Measurements from ENCODE around the gene CDKL5.

Gene CDKL5

GRCh38 chrX:18465051-18465450 lies 39.6 kb downstream of the CDKL5 start:
- Histone ChIP-seq H3K9ac (ENCODE audit: low read depth, low read length, poor library complexity, severe bottlenecking) (no peak overlapping the region), H3K27me3 (ENCODE audit: insufficient read depth, low read length, poor library complexity, severe bottlenecking) (no peaks in the 10 kb centered on the region), H3F3A (ENCODE audit: low read depth) (no peaks in the 10 kb centered on the region), H4K20me1 (ENCODE audit: insufficient read depth, low read length, poor library complexity, severe bottlenecking) (no peaks in the 10 kb centered on the region), H3K4me3 (ENCODE audit: low read length, poor library complexity, severe bottlenecking) (no peak overlapping the region), H3K4me2 (ENCODE audit: low read depth, low read length, poor library complexity, severe bottlenecking) (no peak overlapping the region), H3K79me2 (ENCODE audit: insufficient read depth, low read length) (no peaks in the 10 kb centered on the region), H3K4me1 (ENCODE audit: insufficient read depth, low read length, poor library complexity, severe bottlenecking) (no peaks in the 10 kb centered on the region), H2AFZ (ENCODE audit: low read length) (no peak overlapping the region), H3K9me2 (replicated peaks; ENCODE audit: low read depth, low read length) (no peaks in the 10 kb centered on the region), H3K36me3 (ENCODE audit: insufficient read depth, low read length) (no peaks in the 10 kb centered on the region), H3K9me3 (ENCODE audit: insufficient read depth, low read depth, low read length) (no peaks in the 10 kb centered on the region)
- TF ChIP-seq, protein P1, sequence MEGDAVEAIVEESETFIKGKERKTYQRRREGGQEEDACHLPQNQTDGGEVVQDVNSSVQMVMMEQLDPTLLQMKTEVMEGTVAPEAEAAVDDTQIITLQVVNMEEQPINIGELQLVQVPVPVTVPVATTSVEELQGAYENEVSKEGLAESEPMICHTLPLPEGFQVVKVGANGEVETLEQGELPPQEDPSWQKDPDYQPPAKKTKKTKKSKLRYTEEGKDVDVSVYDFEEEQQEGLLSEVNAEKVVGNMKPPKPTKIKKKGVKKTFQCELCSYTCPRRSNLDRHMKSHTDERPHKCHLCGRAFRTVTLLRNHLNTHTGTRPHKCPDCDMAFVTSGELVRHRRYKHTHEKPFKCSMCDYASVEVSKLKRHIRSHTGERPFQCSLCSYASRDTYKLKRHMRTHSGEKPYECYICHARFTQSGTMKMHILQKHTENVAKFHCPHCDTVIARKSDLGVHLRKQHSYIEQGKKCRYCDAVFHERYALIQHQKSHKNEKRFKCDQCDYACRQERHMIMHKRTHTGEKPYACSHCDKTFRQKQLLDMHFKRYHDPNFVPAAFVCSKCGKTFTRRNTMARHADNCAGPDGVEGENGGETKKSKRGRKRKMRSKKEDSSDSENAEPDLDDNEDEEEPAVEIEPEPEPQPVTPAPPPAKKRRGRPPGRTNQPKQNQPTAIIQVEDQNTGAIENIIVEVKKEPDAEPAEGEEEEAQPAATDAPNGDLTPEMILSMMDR (conservative IDR thresholded peaks at IDR 0.05; ENCODE audit: low read length) = no peak
- TF ChIP-seq EZH2phosphoT487 (IDR thresholded peaks at IDR 0.05; ENCODE audit: borderline replicate concordance) = no peak

DNA sequence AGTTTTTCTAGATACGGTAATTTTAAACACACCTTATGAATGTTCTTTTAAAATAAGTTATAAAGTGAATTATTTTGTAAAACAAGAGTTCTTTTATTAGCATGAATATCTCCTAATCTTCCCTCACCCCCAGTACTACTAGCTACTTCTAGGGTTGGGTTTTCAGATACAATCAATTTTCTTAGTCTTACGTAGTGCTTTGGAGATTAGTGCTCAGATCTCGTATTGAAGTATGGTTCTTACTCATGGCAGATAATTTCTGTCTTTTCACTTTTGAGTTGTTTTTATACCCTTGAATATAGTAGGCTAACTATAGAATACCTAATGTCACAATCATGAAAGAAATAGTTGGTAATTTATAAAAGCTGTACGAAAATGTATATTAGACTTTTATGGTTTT lies 43.2 kb downstream of the CDKL5 start:
- Histone ChIP-seq H3K4me3 (ENCODE audit: low read length, poor library complexity, severe bottlenecking) (no peak overlapping the region), H3K36me3 (ENCODE audit: insufficient read depth, low read length) (no peaks in the 10 kb centered on the region)
- TF ChIP-seq EZH2phosphoT487 (IDR thresholded peaks at IDR 0.05; ENCODE audit: borderline replicate concordance) = no peak
- TF ChIP-seq, protein P1 (conservative IDR thresholded peaks at IDR 0.05; ENCODE audit: low read length) = no peak

GRCh38 chrX:18471296-18471695 lies 45.9 kb downstream of the CDKL5 start:
- Histone ChIP-seq H3K9me2 (replicated peaks; ENCODE audit: low read depth, low read length) (no peaks in the 10 kb centered on the region), H3K27me3 (ENCODE audit: insufficient read depth, low read length, poor library complexity, severe bottlenecking) (no peaks in the 10 kb centered on the region), H3K79me2 (ENCODE audit: insufficient read depth, low read length) (no peaks in the 10 kb centered on the region), H2AFZ (ENCODE audit: low read length) (no peak overlapping the region), H3K9me3 (ENCODE audit: insufficient read depth, low read depth, low read length) (no peaks in the 10 kb centered on the region), H4K20me1 (ENCODE audit: insufficient read depth, low read length, poor library complexity, severe bottlenecking) (no peaks in the 10 kb centered on the region), H3K9ac (ENCODE audit: low read depth, low read length, poor library complexity, severe bottlenecking) (no peak overlapping the region), H3F3A (ENCODE audit: low read depth) (no peaks in the 10 kb centered on the region), H3K4me2 (ENCODE audit: low read depth, low read length, poor library complexity, severe bottlenecking) (no peak overlapping the region), H3K36me3 (ENCODE audit: insufficient read depth, low read length) (no peaks in the 10 kb centered on the region), H3K4me1 (ENCODE audit: insufficient read depth, low read length, poor library complexity, severe bottlenecking) (no peaks in the 10 kb centered on the region), H3K4me3 (ENCODE audit: low read length, poor library complexity, severe bottlenecking) (no peak overlapping the region)
- no peak for TF ChIP-seq EZH2phosphoT487 (IDR thresholded peaks at IDR 0.05; ENCODE audit: borderline replicate concordance)
- TF ChIP-seq, protein P1 (conservative IDR thresholded peaks at IDR 0.05; ENCODE audit: low read length) = no peak

More for the DNA sequence above, 43.2 kb downstream of the CDKL5 start:
- Histone ChIP-seq H2AFZ (ENCODE audit: low read length) (no peak overlapping the region), H3K9me3 (ENCODE audit: insufficient read depth, low read depth, low read length) (no peaks in the 10 kb centered on the region), H3K9me2 (replicated peaks; ENCODE audit: low read depth, low read length) (no peaks in the 10 kb centered on the region), H3K79me2 (ENCODE audit: insufficient read depth, low read length) (no peaks in the 10 kb centered on the region), H3K4me2 (ENCODE audit: low read depth, low read length, poor library complexity, severe bottlenecking) (no peak overlapping the region), H3K27me3 (ENCODE audit: insufficient read depth, low read length, poor library complexity, severe bottlenecking) (no peaks in the 10 kb centered on the region), H3K9ac (ENCODE audit: low read depth, low read length, poor library complexity, severe bottlenecking) (no peak overlapping the region), H4K20me1 (ENCODE audit: insufficient read depth, low read length, poor library complexity, severe bottlenecking) (no peaks in the 10 kb centered on the region), H3F3A (ENCODE audit: low read depth) (no peaks in the 10 kb centered on the region), H3K4me1 (ENCODE audit: insufficient read depth, low read length, poor library complexity, severe bottlenecking) (no peaks in the 10 kb centered on the region)
